GM21360 (cell line): ENCODE data around the gene CAPZA1.

ENCODE experiments used
- ATAC-seq: cut with Tn5 transposase; IDR thresholded peaks from one replicate; pipeline ENCODE4 v1.9.1; 2021; ENCODE audit warnings: mild to moderate bottlenecking, moderate library complexity; ENCODE audit not compliant: unreplicated experiment

The CAPZA1 gene

DNA sequence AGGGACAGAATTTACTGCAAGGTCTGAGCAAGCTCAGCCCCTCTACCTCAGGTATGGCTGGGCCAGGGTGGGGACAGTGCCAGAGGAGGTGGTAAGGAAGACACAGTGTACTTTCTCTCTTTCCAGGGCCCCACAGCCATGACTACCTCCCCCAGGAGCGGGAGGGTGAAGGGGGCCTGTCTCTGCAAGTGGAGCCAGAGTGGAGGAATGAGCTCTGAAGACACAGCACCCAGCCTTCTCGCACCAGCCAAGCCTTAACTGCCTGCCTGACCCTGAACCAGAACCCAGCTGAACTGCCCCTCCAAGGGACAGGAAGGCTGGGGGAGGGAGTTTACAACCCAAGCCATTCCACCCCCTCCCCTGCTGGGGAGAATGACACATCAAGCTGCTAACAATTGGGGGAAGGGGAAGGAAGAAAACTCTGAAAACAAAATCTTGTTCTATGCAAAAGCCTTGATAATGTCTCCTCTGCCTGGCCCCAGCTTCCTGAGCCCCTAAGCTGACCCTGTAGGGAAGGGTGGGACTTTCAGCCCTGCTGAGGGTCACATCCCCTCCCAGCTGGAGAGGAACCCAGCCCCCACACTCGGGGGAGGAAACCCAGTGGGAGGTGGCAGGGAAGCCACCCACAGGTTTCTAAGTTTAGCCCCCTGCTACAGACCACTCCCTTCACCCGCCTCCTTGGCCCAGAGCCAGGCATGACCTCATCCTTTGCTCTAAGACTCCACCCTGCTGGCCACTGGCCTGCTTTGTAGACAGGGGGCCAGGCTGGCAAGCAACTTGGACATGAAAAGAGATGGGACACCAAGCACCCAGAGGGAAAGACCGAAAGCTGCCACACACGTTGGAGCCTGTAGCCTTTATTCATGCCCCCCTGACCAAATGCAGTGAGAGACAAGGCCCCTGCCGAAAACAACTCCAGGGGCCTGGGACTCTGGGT is 80.9 kb downstream of the CAPZA1 start:
- peak; percentile 30 for ATAC-seq

DNA sequence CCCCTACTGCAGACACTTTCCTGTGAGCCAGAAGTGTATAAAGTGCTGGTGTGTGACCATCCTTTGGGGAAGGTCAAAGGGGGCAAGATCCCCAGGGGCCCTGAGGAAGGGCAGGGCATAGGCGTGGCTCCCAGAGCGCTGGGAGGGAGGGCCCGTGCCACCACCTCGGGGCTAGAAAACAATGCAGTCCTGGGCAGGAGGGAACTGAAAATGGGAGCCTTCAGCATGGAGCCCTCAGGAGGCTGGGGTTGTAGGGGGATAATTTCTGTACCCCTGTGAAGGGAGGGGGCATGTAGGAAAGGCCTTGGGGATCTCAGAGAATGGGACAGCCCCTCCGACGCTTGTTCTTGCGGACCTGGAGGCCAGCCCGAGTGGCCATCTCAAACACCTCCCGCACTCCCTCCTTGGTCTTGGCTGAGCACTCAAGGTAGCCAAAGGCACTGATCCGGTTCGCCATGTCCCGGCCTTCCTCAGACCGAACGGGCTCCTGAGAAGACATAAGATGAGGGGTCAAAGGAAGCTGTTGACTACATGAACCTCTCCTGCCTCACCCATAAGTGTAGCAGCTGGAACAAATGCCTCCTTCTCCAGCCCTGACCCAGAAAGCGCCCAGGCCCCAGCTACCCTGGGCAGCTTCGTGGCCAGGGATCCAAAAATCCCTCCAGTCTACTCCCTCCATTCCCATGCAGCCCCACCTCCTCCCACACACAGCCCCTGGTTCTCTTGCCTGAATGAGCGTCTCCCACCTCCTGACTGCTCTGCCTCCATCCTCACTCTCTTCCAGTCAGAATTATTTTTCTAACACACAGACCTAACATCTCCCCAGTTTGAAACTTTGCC is 81.8 kb downstream of the CAPZA1 start:
- ATAC-seq, result no peak

DNA sequence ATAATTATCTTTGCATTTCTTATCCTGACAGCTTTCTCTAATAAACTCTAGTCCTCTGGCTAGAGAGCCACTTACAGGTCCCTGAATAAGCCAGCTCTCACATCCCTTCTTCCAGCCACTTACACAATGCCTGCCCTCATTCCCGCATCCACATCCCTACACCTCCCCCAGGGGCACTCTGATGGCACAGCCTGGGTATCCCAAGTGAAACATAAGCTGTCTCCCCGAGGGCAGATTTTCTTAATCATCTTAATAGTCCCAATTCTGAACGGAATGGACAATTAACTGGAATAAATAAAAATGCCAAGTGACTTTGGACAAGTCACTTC is 82.4 kb downstream of the CAPZA1 start:
- ATAC-seq, result no peak

DNA sequence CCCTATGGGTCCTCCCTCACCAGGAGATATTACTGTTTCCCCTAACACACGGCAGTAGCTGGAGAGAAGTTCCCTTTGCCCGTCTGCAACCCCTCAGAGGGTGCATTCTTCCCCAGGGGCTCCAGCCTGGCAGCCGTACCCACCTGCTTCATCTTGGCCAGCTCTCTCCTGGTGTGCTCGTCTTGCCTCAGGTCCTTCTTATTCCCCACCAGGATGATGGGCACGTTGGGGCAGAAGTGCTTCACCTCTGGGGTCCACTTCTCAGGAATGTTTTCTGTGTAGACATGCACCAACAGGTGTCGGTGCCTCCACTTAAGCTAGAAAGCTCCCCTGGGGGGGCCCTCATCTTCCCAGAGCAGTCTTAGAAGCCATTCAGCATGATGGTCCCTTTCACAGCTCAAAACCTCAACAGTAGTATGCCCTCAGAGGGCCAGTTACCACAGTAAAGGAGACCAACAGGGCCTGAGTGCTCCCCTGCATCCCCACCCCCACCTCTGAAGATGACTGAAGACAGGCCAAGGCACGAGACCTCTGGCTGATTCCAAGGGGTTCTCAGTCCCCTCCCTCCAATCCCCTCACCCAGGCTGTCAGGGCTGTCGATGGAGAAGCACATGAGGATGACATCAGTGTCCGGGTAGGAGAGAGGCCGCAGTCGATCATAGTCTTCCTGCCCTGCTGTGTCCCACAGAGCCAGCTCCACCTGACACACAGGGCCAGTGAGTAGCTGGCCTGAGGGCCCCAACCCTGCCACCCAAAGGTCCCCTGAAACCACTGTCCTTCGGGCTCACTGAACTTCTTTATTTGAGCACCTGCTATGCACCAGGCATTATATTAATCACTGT is 83.0 kb downstream of the CAPZA1 start:
- no peak for ATAC-seq

DNA sequence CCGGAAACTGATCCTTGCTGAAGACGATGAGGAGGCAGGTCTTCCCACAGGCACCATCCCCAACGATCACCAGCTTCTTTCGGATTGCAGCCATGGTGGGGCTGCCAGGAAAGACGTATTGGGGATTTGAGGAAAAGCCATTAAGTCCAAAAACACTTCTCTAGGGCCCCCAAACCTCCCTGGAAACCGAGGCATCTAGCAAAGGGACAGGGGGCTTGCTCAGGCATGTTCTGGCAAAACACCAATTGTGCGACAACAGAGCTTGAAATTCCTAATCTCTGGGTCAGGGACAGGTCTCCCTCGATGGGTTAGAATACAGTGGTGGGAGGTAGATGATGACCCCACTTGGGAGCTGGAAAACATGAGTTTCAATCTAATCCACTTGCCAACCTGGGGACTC is 84.1 kb downstream of the CAPZA1 start:
- no peak for ATAC-seq

DNA sequence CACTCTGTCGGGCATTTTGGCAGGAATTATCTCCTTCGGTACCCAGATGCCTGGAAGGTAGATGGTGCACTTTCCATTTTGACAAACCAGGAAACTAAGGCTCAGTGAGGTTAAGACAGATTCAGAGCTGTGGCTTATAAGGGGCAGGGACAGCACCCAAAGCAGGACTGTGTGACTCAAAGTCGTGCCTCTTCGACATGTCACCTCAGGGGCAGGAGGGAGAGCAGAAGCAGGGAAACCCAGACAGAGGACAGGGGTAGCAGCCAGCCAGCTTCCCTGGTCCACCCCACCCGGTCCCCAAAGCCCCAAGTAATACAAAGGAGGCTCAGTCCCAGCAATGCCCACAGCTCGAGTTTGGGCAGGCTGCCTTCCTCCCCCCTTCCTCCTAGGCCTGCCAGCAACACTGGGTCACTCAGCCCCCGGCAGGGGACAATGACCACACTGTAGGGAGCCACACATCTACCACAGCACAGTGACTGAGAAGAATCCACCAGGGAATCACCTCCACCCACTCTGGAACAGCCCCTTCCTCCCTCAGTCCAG is 84.8 kb downstream of the CAPZA1 start:
- ATAC-seq, result no peak

DNA sequence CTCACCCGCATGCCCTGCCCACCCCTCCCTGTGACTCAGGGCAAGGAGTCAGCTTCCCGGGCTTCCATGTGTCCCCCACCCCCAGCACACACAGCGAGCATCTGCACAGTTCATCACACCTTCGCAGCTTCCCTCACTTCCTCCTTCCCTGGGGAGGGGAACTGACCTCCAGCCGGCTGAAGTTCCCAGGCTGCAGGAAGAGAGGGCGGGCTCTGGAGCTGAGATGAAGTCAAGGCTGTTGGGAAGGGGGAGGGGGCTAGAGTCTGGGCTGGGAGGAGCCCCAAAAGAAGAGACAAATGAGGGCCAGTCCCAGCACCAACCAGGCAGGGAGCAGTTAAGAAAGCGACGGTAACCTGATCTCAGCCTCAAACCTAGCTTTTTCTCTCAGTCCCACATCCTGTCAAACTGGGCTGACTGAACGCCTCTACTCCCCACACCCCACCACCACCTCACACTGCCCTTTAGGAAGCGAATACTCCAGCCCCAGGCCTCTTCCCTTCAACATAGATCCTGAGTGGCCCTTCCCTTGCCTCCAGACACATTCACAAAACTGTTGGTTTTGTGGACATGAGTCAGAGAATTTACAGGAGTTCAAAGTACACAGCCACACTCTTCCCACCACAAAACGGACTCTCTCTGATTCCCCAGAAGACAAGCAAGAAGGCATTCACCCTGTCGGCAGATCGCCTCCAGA is 85.4 kb downstream of the CAPZA1 start:
- peak; percentile 59 for ATAC-seq

DNA sequence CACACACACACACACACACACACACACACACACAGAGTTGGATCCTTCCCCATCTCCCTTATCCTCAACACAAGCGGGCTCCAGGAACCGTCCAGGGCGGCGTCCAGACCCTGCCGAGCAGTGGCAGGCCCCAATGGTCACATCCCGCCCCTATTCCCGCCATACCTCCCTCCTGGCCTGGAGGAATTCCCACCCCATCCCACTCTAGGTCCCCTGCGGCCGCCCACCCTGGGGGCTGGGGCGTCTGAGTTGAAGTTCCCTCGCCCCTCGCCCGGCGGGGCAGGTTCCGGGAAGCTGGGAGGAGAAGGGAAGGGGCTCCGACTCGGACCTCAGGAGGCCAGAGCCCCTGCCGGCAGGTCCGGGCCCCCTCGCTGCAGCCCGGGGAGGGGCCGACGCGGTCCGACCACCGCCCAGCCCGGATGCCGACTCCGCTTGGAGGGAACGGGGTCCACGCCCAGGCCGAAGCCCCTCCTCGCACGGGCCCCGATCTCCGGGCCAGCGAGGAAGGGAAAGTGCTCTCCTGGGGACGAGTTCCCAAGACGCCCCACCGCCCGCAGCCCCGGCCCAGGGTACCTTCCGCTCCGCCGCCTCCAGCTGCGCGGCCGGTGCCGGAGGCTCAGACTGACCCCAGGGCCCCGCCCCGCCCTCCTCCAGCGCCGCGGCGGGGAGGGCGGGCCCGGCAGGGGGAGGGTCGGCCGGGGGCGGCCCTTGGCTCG is 87.0 kb downstream of the CAPZA1 start, which contains the start of gene RHOC:
TSS of gene RHOC (minus strand) at position 623 of the 716 bp plus-strand sequence. CDS start 3,328 bp downstream, outside the sequence.
- peak; percentile 46 for ATAC-seq

DNA sequence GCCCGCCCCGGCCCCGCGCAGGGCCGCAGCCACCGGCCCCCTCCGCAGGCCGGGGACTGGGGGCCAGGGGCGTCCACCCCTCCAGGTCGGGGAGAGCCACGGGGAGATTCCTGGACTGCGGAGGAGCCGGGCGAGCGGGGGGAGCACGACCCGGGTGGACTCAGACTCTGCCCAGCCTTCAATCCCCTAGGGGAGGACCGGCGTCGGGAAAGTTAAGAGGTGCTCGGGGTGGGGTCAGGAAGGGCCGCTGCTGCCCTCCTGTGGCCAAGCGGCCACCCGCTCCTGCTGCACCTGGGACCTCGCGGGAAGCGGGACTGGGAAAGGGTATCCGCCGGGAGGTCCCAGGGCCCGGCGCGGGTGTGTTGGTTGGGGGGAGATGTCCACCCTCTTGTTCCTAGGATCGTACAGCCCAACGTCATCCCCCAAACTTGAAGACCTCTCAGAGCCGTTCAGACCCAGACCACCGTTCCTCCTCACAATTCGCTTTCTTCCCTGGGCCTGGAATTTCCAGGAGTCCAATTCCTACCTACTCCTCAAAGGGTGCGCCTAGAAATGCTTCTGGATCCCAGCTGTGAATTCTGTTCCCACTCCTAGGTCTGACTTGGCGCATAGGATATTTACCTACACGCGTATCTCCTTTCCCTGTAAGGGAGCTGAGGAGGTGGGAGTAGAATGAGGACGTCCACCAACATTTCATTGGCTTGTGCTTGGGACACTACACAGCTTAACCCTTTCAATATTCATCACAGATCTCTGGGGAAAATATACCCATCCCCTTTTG is 87.8 kb downstream of the CAPZA1 start:
- ATAC-seq, result peak; percentile 37

DNA sequence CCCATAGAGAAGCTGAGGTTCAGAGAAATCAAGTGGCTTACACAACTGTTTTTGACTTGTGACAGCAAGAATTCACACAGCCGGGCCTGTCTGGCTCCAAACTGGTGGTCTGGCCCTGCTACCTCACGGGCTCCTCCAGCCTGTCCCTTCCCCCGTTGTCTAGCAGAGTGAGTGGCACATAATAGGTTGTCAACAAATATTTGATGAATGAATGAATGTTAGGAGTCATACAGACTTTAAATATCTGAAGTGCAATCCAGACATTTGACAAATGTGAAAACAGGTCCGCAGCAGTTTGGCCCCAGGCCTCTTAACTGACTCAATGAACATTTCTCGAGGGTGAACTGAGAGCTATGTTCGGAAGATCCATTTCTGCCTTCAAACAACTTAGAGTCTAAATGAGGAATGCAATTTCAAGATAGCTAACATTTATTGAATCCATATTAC is 88.4 kb downstream of the CAPZA1 start:
- no peak for ATAC-seq

DNA sequence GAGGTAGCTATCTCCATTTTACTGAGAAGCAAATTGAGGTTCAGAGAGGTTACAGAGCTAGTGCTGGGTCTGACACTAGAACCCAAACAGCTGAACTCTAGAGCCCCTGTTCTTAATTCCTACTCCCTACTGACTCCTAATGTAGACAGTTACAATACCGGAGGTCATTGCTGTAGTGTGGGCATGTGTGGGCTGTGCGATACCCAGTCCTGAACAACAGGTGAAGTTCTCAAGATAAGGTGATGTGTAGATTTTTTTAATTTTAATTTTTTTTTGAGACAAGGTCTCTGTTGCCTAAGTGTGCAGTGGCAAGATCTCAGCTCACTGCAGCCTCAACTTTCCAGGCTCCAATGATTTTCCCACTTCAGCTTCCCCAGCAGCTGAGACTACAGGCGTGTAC is 88.9 kb downstream of the CAPZA1 start:
- no peak for ATAC-seq

DNA sequence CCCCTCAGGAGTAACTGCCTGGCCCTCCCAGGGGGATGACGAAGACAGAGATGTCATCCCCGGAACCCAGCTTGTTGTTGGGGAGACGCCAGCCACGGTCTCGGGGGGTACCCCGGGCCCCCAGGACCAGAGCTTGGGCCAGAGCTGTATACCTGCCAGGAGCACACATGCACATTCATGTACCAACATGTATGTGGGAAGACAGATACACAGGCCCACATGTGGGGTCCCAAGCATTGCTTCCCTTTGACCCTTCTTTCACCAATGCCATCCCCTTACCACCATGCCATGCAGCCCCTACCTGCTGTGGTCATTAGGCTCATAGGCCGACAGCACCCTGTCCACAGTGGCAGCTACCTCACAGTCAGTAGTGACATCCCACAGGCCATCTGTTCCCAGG is 90.5 kb downstream of the CAPZA1 start:
- no peak for ATAC-seq

DNA sequence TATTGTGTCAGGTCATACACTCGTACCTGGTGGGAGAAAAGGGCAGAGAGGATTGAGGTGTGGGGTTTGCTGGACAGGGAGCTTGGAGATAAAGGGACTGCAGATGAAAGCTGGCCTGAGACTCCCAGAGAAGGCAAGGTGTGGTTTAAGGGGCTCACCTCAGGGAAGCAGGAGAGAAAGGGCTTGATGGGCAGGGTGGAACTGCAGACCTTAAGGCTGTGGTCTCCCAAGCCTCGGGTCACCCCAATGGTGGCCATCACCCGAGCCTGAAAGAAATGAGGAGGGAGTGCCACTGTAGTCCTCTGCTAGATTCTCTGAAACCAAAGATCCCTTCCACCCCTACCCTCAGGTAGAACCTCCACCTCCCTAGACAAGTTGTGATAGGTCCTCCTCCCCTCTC is 91.0 kb downstream of the CAPZA1 start:
- ATAC-seq, result no peak

DNA sequence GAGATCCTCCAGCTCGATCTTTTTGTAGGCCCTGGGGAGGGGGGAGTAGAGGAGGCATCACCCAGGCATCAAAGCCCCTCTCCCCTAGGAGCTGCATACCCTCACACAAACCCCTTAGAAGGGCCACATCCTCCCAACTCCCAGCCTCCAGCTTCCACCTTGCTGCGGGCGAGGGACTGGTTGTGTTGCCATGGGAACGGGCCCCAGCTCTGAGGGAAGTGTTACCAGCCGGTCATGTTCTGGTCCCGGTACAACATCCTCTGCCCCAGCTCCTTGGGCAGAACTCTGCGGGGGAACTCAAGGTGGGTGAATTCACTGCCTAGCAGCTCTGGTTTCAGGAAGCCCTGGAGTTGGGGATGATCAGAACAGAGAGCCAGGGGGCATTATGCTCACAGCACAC is 91.4 kb downstream of the CAPZA1 start:
- ATAC-seq, result no peak

DNA sequence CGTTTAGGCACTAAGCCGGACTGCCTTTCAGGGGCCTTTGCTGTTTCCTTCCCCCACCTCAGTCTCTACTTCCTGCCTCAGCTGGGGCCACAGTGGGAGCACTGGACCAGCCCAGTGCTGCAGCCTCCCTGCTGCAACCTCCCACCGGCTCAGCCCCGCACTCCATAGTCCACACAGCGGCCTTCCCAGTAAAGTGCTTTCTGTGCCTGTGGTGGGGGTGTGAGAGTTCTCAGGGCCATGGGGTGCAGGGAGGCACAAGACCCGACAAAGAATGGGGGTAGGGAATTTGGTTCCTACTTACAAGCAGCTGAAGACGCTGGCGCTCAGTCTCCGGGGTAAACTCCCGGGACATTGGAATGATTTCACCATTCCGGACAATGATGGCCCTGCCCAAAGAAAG is 92.0 kb downstream of the CAPZA1 start:
- no peak for ATAC-seq

DNA sequence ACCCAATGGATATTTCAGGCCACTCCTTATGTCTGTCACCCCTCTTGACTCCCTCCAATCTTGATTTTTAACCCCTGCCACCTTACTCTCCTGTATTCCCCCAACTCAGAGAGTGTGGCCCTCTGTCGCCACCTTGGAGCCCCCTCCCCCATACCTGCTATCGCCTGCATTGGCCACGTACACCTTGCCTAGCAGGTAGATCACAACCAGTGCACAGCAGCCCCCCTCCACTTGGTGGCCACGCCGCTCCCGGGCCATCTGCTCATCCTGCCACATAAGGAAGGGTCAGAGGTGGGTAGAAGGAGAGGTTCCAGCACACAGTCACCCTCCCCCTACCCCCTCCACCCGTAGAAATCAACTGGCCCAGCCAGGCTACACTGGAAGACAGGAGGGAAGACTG is 92.6 kb downstream of the CAPZA1 start:
- no peak for ATAC-seq

DNA sequence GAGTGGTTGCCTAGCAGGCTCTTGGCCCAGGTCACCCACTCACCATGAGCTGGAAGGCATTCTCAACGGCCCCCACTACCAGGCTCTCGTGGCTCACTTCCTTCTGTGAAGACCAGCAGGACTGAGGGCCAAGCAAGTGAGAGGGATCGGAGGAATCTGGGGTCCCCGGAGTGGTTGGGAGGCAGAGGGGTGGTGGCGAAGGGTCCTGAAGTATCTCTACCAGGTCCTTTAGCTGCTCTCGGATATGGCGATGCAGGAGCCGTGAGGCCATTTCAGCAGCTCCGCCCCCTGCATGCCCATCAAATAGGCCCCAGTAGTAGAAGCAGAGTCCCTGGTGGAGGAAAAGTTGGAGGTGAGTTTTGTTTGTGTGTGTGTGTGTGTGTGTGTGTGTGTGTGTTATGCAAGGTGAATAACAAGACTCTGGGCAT is 93.1 kb downstream of the CAPZA1 start:
- no peak for ATAC-seq

DNA sequence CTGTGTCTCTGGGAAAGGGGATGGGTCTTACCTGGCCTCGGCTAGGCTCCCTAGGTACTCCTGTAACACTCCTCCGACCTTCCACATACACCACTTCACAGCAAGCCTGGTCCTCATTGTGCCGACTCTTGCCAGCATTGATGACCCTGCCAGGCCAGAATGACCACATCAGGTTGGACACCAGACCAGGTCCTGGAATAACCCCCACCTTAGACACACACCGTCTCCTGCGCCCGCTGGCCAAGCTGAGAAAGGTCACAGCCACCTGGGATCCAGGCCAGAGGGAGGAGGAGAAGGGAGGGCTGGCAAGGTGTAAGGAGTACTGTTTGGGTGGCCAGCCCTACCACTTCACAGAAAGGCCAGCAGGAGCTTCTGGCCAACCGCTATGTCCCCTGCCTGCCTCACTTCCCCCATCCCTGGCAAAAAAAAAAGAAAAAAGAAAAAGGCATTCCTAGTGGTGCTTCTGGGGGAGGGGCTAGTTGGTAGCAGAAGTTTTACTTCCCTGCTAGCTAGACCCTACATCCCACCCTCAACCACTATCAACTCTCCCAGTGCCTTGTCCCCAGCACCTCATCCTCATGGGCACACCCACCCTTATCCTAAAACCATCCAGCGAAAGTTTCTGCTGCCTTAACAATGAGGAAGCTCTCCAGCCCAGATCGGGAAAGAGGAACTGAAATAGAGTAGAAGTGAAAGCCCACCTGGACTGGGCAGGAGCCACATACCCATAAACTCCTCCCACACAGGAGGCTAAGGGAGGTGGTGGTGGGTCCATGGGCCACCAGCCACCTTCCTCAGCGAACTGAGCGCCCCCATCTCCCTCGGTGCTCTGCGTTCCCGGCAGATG is 94.1 kb downstream of the CAPZA1 start:
- no peak for ATAC-seq
